Neutrophil (primary cell): ENCODE results near the gene ZSCAN9.
A peak's percentile ranks its signal among the peaks of the same experiment; 100 is the strongest.

Experiments
- H3K27ac ChIP-seq: fragments of 200-600 bp; sonication (generic); 2 replicates; pipeline ENCODE4 v1.5.1; 2016; ENCODE audit warnings: mild to moderate bottlenecking, moderate library complexity
- H3K27me3 ChIP-seq: fragments of 200-600 bp; sonication (generic); 2 replicates; pipeline ENCODE4 v1.6.0; 2016; ENCODE audit warnings: mild to moderate bottlenecking
- H3K36me3 ChIP-seq: fragments of 200-600 bp; sonication (generic); 2 replicates; pipeline ENCODE4 v1.5.1; 2017
- H3K4me1 ChIP-seq, 2 experiments: fragments of 200-600 bp in 1 of 2; sonication (generic) in 1 of 2; 1 replicate in 1 of 2; 2 replicates in 1 of 2; pipeline versions ENCODE4 v1.5.1 to v1.6.1; 2013 to 2016; ENCODE audit warnings: low read depth in 1 of 2, low read length in 1 of 2, mild to moderate bottlenecking in 1 of 2, moderate library complexity in 1 of 2; ENCODE audit not compliant: control insufficient read depth in 1 of 2, insufficient read depth in 1 of 2
- H3K4me3 ChIP-seq, 2 experiments: fragments of 200-600 bp in 1 of 2; sonication (generic) in 1 of 2; 1 replicate in 1 of 2; 2 replicates in 1 of 2; pipeline ENCODE4 v1.5.1; 2013 to 2016; ENCODE audit warnings: low read depth in 1 of 2, low read length in 1 of 2, mild to moderate bottlenecking in 1 of 2, moderate library complexity in 1 of 2
- H3K9me3 ChIP-seq: fragments of 200-600 bp; sonication (generic); 2 replicates; pipeline ENCODE4 v1.5.1; 2016
- TF ChIP-seq, protein P1 (sequence below): fragments of 200-600 bp; sonication (generic); IDR thresholded peaks from 2 replicates; pipeline ENCODE4 v1.5.1; 2016; ENCODE audit warnings: antibody characterized with exemption

Gene ZSCAN9

GRCh38 chr6:28269492-28269891 is 44.4 kb downstream of the ZSCAN9 start:
- peaks cover 6% of the 10 kb centered on the region for H3K27me3 ChIP-seq
- H3K4me1 ChIP-seq, result peaks cover 9 to 14% of the 10 kb centered on the region in 2 experiments
- H3K36me3 ChIP-seq, result peaks cover 20% of the 10 kb centered on the region
- no peak overlapping the region for H3K4me3 ChIP-seq
- TF ChIP-seq, protein P1, sequence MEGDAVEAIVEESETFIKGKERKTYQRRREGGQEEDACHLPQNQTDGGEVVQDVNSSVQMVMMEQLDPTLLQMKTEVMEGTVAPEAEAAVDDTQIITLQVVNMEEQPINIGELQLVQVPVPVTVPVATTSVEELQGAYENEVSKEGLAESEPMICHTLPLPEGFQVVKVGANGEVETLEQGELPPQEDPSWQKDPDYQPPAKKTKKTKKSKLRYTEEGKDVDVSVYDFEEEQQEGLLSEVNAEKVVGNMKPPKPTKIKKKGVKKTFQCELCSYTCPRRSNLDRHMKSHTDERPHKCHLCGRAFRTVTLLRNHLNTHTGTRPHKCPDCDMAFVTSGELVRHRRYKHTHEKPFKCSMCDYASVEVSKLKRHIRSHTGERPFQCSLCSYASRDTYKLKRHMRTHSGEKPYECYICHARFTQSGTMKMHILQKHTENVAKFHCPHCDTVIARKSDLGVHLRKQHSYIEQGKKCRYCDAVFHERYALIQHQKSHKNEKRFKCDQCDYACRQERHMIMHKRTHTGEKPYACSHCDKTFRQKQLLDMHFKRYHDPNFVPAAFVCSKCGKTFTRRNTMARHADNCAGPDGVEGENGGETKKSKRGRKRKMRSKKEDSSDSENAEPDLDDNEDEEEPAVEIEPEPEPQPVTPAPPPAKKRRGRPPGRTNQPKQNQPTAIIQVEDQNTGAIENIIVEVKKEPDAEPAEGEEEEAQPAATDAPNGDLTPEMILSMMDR, result no peak
- no peaks in the 10 kb centered on the region for H3K9me3 ChIP-seq
- H3K27ac ChIP-seq, result no peak overlapping the region

GRCh38 chr6:28274888-28275287 is 49.8 kb downstream of the ZSCAN9 start:
- Histone ChIP-seq H3K27me3 (peaks cover 11% of the 10 kb centered on the region), H3K4me3 (no peak overlapping the region), H3K27ac (no peak overlapping the region), H3K4me1 (no peaks in the 10 kb centered on the region), H3K36me3 (peaks cover 49% of the 10 kb centered on the region), H3K9me3 (no peaks in the 10 kb centered on the region)
- TF ChIP-seq, protein P1, result no peak

DNA sequence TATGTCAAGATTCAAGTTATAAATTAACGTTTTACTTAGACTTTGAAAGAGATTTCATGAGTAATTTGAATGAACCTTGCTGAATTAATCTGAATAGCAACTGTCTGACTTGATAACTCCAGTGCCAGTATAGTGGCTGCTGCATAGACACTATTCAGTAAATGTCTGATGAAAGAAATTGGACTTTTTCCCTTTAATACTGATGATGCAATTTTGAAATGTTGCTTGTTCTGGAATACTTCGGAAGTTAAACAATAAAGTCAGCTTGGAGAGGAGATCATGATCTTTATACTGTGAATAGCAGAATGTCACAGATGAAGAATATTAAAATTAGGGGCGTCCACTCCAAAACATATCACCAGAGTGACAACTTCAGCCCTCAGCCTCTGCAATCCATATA is 52.7 kb downstream of the ZSCAN9 start:
- Histone ChIP-seq H3K9me3 (no peaks in the 10 kb centered on the region), H3K27me3 (peaks cover 39% of the 10 kb centered on the region)

GRCh38 chr6:28280595-28281287 is 55.7 kb downstream of the ZSCAN9 start:
- Histone ChIP-seq H3K4me3 (peak overlapping the region in 1 of 2 experiments; percentile 50), H3K27me3 (peaks cover 39% of the 10 kb centered on the region), H3K36me3 (peaks cover 22% of the 10 kb centered on the region), H3K4me1 (peaks cover 8 to 15% of the 10 kb centered on the region in 2 experiments), H3K9me3 (no peaks in the 10 kb centered on the region), H3K27ac (no peak overlapping the region)
- TF ChIP-seq, protein P1, result no peak

More for the DNA sequence above, 52.7 kb downstream of the ZSCAN9 start:
- H3K36me3 ChIP-seq, result peaks cover 38% of the 10 kb centered on the region
- TF ChIP-seq, protein P1, result no peak
- H3K27ac ChIP-seq, result no peak overlapping the region
- peaks cover 8 to 15% of the 10 kb centered on the region in 2 experiments for H3K4me1 ChIP-seq
- no peak overlapping the region for H3K4me3 ChIP-seq

DNA sequence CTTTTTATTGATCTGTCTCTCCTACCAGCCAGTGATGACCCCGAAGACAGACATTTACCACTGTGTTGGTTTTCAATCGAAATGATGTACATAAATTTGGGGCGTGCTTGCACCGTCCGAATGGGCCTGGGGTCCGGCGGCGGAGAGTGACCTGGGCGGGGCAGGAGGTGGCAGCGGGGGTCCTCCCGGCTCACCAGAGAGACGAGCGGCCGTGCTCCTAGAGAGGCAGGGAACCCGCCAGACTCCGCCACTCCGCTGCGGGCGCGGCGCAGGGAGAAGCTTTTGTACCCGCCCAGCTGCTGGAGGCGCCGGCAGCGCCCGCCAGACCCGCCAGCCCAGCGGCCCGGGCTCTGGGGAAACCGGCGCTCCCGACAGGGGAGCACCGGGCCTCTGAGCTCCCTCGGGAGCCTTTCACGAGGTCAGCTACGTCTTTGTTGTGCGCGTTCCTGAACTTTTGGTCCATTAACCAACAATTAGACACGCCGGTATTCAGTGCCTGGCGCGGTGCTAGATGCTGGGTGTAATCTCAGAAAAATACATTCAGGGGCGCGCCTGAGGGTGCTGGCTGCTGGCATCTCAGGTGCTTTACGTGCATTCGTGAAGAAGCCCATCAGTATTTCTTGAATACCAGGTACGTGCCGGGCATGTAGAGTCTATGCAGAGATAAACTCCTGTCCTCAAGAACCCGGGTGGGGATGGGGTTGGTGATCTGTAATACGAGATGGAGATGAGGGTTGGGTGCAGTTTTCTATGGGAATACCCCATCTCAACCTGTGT is 56.4 kb downstream of the ZSCAN9 start, which contains the start of gene PGBD1:
PGBD1 (plus strand) TSS at position 285 of the 777 bp plus-strand sequence. CDS start 2,242 bp downstream, outside the sequence.
- no peak within 1 kb of the TSS for H3K27ac ChIP-seq
- H3K36me3 ChIP-seq, result peaks cover 14% of the 10 kb centered on the region

More for the DNA sequence above, 56.4 kb downstream of the ZSCAN9 start, which contains the start of gene PGBD1:
- TF ChIP-seq, protein P1, result no peak
- Histone ChIP-seq H3K4me3 (peak within 1 kb of the TSS; percentile 32 to 50), H3K4me1 (peaks cover 8 to 15% of the 10 kb centered on the region in 2 experiments), H3K27me3 (peaks cover 39% of the 10 kb centered on the region), H3K9me3 (no peaks in the 10 kb centered on the region)
